Spleen (tissue), 7 donors: Measurements from ENCODE around the gene SAC3D1.

Experiments
- POLR2A ChIP-seq, 3 donors: fragments of 450-650 bp; IDR thresholded peaks; one replicate each; pipeline ENCODE4 v1.5.1; 2017; ENCODE audit warnings: antibody characterized with exemption in 3 of 3, mild to moderate bottlenecking in 1 of 3
- TF ChIP-seq, protein P1 (sequence below), 11 experiments: fragments of 200-600 bp in 7 of 11; fragments of 450-650 bp in 4 of 11; sonication (generic) in 4 of 11; IDR thresholded peaks in 8 of 11; conservative IDR thresholded peaks in 3 of 11; 1 replicate in 7 of 11; 2 replicates in 4 of 11; pipeline versions ENCODE4 v1.4.0 to v1.8.0; 2016 to 2021; ENCODE audit warnings: antibody characterized with exemption in 11 of 11, inconsistent platforms in 4 of 11, mild to moderate bottlenecking in 1 of 11
- donor health status: DM: no; HTN: no; CAD: no; lungs with moderate emphysema.
- donor health status: DM: no; HTN: no; CAD: no.
- donor health status: DM: no; HTN: no; CAD: no.

- TF ChIP-seq, protein P1, sequence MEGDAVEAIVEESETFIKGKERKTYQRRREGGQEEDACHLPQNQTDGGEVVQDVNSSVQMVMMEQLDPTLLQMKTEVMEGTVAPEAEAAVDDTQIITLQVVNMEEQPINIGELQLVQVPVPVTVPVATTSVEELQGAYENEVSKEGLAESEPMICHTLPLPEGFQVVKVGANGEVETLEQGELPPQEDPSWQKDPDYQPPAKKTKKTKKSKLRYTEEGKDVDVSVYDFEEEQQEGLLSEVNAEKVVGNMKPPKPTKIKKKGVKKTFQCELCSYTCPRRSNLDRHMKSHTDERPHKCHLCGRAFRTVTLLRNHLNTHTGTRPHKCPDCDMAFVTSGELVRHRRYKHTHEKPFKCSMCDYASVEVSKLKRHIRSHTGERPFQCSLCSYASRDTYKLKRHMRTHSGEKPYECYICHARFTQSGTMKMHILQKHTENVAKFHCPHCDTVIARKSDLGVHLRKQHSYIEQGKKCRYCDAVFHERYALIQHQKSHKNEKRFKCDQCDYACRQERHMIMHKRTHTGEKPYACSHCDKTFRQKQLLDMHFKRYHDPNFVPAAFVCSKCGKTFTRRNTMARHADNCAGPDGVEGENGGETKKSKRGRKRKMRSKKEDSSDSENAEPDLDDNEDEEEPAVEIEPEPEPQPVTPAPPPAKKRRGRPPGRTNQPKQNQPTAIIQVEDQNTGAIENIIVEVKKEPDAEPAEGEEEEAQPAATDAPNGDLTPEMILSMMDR (IDR thresholded peaks at IDR 0.05 in 8 of 11, conservative IDR thresholded peaks at IDR 0.05 in 3 of 11), result peak; percentile 9 to 77 (median 60)
- peak in 1 of 3 donors; percentile 83 for TF ChIP-seq POLR2A (IDR thresholded peaks at IDR 0.05)
Measured at GRCh38 chr11:64996710-64997380, 44.2 kb upstream of the SAC3D1 start, which contains the start of gene BATF2.
